Spleen (tissue), 7 donors: ENCODE measurements around the gene KIR2DL1.
"Not testable (repeated sequence)": the region's sequence is repeated elsewhere in the genome, so short reads cannot be mapped to it uniquely, and the experiment has no call there.

Source experiments
- CTCF ChIP-seq, 11 experiments: fragments of 200-600 bp in 7 of 11; fragments of 450-650 bp in 4 of 11; sonication (generic) in 4 of 11; IDR thresholded peaks in 8 of 11; conservative IDR thresholded peaks in 3 of 11; 1 replicate in 7 of 11; 2 replicates in 4 of 11; pipeline versions ENCODE4 v1.4.0 to v1.8.0; 2016 to 2021; ENCODE audit warnings: antibody characterized with exemption in 11 of 11, inconsistent platforms in 4 of 11, mild to moderate bottlenecking in 1 of 11
- POLR2A ChIP-seq, 3 donors: fragments of 450-650 bp; IDR thresholded peaks; one replicate each; pipeline ENCODE4 v1.5.1; 2017; ENCODE audit warnings: antibody characterized with exemption in 3 of 3, mild to moderate bottlenecking in 1 of 3
- POLR2AphosphoS5 ChIP-seq, 3 donors: sonication (generic); formaldehyde crosslinking; IDR thresholded peaks; one replicate each; pipeline ENCODE4 v1.5.1; 2017; ENCODE audit warnings: antibody characterized with exemption in 3 of 3
- donor health status: DM: no; HTN: no; CAD: no; lungs with moderate emphysema.
- donor health status: DM: no; HTN: no; CAD: no.
- donor health status: DM: no; HTN: no; CAD: no.

- not testable (repeated sequence) for TF ChIP-seq CTCF (IDR thresholded peaks at IDR 0.05 in 8 of 11, conservative IDR thresholded peaks at IDR 0.05 in 3 of 11); POLR2A (IDR thresholded peaks at IDR 0.05)
- TF ChIP-seq POLR2AphosphoS5 (IDR thresholded peaks at IDR 0.05) = peak in 1 of 3 donors; percentile 17
Measured at GRCh38 chr19:54825326-54825725, 55.7 kb downstream of the KIR2DL1 start.
